ENCODE results near the gene HDGFL2.
"Not testable (repeated sequence)": the region's sequence is repeated elsewhere in the genome, so short reads cannot be mapped to it uniquely, and the experiment has no call there.

HDGFL2 gene

GRCh38 chr19:4537953-4538600, 66.0 kb downstream of the HDGFL2 start:
- peak; percentile 59 for DNase-seq

DNA sequence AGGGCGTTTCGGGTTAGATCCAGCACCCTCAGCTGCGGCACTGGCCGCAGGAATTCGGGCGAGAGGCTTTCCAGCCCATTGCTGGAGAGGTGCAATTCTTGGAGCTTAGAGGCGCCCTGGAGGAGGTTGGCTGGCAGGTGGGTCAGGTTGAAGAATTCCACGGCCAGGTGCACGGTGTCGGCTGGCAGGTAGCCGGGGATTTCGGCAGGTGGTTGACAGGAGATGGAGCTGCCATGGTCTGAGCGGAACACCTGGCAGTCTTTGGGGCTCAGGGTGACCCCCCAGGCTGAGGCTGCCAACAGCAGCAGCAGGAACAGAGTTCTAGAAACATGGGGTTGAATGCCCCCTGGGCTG, 66.5 kb downstream of the HDGFL2 start:
- peak; percentile 72 for DNase-seq

DNA sequence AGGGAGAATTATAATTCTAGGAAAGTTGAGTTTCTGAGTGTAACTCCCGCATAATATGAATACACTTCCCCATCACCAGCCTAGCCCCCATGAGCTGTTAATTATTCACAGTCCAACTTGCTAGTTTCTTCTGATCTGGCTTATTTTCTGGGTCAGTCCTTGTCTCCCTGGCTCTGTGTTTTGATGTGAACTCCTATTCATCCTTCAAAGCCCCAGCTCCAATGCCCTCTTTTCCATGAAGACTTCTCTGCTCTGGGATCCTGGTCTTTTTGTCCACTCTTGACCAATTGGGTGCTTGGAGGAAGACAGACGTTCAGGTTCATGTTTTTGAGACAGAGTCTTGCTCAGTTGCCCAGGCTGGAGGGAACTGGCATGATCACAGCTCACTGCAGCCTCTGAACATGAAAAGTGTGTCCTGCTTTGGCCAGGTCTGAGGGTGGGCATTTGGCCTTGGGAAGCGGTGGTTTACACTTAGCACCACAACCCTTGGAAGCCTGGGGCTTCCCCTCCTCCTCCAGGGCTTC, 67.1 kb downstream of the HDGFL2 start:
- no peak for DNase-seq

- DNase-seq = peak; percentile 57
Observed at GRCh38 chr19:4539693-4540581, 67.8 kb downstream of the HDGFL2 start, which contains the start of gene LRG1. Gene LRG1 (minus strand): TSS chr19:4540036. CDS start chr19:4540013, 23 bp downstream.

GRCh38 chr19:4541114-4541805, 69.2 kb downstream of the HDGFL2 start:
- no peak for DNase-seq

- not testable (repeated sequence) for DNase-seq
Observed at GRCh38 chr19:4541806-4542145, 69.7 kb downstream of the HDGFL2 start.

DNA sequence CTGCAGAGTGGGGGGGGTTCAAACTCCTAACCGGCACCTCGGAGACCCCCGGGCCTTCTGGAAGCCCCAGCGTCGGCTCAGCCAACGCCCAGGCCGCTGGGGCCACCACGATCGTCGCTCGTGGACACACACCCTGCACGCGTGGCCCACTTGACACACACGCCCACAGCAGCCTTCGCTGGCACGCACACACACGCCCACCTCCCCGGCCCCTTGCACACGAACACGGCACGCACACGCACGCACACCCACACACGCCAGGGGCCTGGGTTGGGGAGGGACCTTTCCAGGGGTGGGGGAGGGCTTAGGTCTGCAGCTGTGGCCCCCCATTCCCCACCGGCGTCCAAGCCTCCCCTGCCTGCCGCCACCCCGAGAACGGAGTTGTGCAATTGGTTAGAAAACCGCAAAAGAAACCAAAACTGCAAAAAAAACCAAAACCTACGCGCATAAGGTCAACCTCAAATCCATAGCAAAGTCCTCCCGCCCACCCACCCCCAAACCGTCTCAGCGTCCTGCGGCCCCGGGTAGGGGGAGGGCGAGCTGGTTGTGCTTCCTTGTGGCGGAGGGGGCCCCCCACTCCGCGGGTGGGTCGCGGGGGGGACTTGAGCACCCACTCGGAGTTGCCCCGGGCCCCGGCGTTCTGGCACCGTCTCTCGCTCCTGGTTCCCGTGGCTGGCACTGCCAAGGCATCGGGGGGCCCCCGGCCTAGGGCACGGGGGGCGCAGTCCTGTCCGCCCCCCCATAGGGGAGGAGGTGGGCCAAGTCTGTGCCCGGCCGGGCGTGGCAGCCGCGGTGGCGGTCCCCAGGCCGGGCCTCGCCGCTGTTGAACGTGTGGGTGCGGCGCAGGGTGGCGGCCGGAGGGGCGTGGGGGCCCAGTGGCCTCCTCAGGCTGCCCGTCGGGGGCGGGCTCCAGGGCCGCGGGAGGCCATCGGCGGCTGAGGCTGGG, 71.1 kb downstream of the HDGFL2 start:
- no peak for DNase-seq

GRCh38 chr19:4543842-4544647, 71.9 kb downstream of the HDGFL2 start:
- DNase-seq = no peak

GRCh38 chr19:4547303-4548237, 75.5 kb downstream of the HDGFL2 start:
- DNase-seq = peak; percentile 90

DNA sequence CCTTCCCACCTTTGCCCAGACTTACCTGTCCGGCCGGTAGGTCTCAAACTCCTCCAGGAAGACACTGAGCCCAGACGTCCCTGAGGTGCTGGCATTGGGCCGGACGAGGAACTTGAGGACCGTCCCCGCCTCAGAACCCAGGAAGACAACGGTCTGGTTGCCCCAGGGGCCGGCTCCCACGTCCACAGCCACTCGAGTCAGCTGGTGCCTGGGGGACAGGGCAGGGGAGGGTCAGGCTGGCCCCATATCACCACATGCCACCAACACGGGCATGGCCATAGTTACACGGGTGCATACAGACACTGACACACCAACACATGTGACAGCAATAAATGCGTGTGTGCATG, 76.1 kb downstream of the HDGFL2 start:
- DNase-seq = no peak

DNA sequence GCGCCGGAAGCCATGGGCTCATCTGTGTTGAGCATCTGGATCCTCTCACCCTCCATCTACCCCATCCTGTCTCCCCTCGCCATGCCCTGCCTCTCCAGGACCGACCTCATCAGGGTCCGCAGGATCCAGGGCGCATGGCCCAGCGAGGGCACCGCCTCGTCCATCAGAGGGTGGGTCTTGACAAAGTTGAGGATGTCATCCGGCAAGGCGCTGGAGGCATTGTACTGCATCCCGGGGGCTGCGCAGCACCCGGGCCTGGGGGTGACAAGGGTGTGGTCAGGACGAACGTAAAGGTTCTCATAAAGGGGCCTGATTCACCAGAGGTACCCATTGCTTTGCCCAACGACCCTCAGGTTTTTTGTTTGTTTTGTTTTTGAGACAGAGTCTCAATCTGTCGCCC, 77.9 kb downstream of the HDGFL2 start:
- DNase-seq = no peak

DNA sequence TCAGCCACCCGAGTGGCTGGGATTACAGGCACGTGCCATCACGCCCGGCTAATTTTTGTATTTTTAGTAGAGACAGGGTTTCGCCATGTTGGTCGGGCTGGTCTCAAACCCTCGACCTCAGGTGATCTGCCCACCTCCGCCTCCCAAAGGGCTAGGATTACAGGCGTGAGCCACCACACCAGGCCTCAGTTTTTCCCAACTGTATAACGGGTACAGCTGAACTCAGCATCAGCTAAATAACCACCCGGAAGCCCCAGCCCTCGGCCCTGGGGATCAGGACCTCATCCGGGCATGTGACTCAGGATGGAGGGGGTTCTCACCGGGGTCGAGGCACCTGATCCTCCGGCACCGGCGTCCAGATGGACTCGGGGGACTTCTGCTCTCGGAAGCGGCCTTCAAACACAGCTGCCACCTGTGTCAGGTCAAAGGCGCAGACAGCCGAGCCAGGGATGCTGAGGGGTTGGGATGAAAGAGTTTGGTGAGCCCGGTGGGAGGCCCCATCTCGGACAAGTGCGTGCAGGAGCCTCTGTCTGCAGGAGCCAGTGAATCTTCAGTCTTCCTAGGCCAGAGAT, 78.5 kb downstream of the HDGFL2 start:
- DNase-seq = no peak

All from NCI-H2029 treated with DMSO at 0.1 percent for 48 hours (cell line).